Neural cell (in vitro differentiated cells): ENCODE results near the gene NFILZ.

Experiments used
- EP300 ChIP-seq: fragments of 450-650 bp; conservative IDR thresholded peaks from 2 replicates; pipeline ENCODE4 v1.6.1; 2014; ENCODE audit warnings: antibody characterized with exemption, mild to moderate bottlenecking, moderate library complexity; ENCODE audit not compliant: poor library complexity, severe bottlenecking
- EZH2 ChIP-seq: fragments of 200-600, 300-800 bp; shearing (Covaris generic), sonication (generic); IDR thresholded peaks from 2 replicates; pipeline ENCODE4 v1.6.1; 2014; ENCODE audit warnings: antibody characterized with exemption, low read length, borderline replicate concordance, mild to moderate bottlenecking; ENCODE audit not compliant: insufficient read depth, poor library complexity, severe bottlenecking
- POLR2AphosphoS5 ChIP-seq: IDR thresholded peaks from 2 replicates; pipeline ENCODE4 v1.6.1; 2012
- RAD21 ChIP-seq: fragments of 450-650 bp; conservative IDR thresholded peaks from 2 replicates; pipeline ENCODE4 v1.6.1; 2014; ENCODE audit warnings: antibody characterized with exemption, mild to moderate bottlenecking, moderate library complexity
- TAF1 ChIP-seq: IDR thresholded peaks from 2 replicates; pipeline ENCODE4 v1.6.1; 2012; ENCODE audit warnings: low read depth
- TF ChIP-seq, protein P1 (sequence below): fragments of 450-650 bp; IDR thresholded peaks from 2 replicates; pipeline ENCODE4 v1.5.1; 2014; ENCODE audit warnings: antibody characterized with exemption, mild to moderate bottlenecking, moderate library complexity; ENCODE audit not compliant: poor library complexity, severe bottlenecking
- TF ChIP-seq, protein P2 (sequence below): IDR thresholded peaks from 2 replicates; pipeline ENCODE4 v1.6.1; 2012; ENCODE audit warnings: borderline replicate concordance

DNA sequence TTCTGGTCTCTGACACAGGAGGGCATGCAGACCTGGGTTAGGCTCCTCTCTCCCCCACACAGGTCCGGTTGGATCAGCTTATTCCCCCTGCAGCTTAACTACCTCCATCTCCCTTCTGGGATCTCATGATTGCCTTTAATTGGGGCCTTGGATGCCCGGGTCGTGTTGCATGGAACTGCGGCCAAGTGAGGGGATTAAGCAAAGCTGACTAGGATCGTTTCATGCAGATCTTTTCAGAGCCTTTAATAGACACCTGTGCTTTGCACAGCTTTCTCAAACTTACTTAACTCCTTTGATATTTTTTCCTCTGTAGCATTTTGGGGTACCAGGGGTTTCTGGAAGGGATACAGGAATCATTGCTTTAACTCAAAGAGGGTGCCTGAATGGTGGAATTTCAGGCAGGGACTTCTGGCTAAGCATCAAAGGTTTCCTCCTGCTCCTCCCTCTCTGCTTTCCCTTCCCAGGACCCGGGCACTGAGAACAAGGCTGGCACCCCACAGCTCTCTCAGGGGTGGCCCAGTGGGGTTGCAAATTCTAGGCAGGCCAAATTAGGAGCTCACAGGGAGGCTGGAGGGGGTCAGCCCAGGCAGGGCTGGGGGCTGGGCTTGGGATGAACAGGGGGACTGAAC is 477 bp downstream of the NFILZ start:
- TF ChIP-seq POLR2AphosphoS5, result no peak
- TF ChIP-seq, protein P1, sequence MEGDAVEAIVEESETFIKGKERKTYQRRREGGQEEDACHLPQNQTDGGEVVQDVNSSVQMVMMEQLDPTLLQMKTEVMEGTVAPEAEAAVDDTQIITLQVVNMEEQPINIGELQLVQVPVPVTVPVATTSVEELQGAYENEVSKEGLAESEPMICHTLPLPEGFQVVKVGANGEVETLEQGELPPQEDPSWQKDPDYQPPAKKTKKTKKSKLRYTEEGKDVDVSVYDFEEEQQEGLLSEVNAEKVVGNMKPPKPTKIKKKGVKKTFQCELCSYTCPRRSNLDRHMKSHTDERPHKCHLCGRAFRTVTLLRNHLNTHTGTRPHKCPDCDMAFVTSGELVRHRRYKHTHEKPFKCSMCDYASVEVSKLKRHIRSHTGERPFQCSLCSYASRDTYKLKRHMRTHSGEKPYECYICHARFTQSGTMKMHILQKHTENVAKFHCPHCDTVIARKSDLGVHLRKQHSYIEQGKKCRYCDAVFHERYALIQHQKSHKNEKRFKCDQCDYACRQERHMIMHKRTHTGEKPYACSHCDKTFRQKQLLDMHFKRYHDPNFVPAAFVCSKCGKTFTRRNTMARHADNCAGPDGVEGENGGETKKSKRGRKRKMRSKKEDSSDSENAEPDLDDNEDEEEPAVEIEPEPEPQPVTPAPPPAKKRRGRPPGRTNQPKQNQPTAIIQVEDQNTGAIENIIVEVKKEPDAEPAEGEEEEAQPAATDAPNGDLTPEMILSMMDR, result no peak
- TF ChIP-seq TAF1, result no peak
- no peak for TF ChIP-seq RAD21
- no peak for TF ChIP-seq EP300
- TF ChIP-seq EZH2, result no peak
- TF ChIP-seq, protein P2, sequence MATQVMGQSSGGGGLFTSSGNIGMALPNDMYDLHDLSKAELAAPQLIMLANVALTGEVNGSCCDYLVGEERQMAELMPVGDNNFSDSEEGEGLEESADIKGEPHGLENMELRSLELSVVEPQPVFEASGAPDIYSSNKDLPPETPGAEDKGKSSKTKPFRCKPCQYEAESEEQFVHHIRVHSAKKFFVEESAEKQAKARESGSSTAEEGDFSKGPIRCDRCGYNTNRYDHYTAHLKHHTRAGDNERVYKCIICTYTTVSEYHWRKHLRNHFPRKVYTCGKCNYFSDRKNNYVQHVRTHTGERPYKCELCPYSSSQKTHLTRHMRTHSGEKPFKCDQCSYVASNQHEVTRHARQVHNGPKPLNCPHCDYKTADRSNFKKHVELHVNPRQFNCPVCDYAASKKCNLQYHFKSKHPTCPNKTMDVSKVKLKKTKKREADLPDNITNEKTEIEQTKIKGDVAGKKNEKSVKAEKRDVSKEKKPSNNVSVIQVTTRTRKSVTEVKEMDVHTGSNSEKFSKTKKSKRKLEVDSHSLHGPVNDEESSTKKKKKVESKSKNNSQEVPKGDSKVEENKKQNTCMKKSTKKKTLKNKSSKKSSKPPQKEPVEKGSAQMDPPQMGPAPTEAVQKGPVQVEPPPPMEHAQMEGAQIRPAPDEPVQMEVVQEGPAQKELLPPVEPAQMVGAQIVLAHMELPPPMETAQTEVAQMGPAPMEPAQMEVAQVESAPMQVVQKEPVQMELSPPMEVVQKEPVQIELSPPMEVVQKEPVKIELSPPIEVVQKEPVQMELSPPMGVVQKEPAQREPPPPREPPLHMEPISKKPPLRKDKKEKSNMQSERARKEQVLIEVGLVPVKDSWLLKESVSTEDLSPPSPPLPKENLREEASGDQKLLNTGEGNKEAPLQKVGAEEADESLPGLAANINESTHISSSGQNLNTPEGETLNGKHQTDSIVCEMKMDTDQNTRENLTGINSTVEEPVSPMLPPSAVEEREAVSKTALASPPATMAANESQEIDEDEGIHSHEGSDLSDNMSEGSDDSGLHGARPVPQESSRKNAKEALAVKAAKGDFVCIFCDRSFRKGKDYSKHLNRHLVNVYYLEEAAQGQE, result no peak
